OCI-M2 (cell line): ENCODE measurements around the gene CCK.

Source experiments
- DNase-seq: peaks from one replicate; lab custom pipeline; 2025; ENCODE audit not compliant: unreplicated experiment; lab: John Stamatoyannopoulos, UW

Gene CCK

DNA sequence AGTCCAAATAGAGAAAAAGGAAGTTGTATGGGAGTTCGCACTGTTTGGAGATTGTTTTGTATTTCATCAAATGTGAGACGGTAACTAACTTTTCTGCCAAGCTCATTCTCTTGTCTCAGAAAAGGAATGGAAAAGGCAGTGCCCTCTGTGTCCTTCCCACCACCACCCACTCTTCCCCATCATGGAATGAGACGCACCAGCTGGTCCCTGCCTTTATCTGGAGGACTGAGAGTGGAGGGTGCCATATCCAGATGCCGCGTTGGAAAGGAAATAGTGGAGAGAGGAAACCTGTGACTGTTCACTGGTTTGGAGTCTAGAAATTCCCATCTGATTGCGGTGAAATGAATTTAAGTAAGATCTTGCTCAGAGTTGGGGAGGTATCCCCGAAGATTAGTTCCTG lies 3.7 kb upstream of the CCK start:
- no peak for DNase-seq

- no peak for DNase-seq
These were observed 1.9 kb upstream of the CCK start for GRCh38 chr3:42267878-42268277.

- no peak for DNase-seq
These were observed 660 bp downstream of the CCK start for GRCh38 chr3:42265059-42265991.

GRCh38 chr3:42264399-42265058 lies 1.5 kb downstream of the CCK start:
- DNase-seq, result no peak

- DNase-seq, result no peak
These were observed 2.3 kb downstream of the CCK start for GRCh38 chr3:42263354-42264346.

DNA sequence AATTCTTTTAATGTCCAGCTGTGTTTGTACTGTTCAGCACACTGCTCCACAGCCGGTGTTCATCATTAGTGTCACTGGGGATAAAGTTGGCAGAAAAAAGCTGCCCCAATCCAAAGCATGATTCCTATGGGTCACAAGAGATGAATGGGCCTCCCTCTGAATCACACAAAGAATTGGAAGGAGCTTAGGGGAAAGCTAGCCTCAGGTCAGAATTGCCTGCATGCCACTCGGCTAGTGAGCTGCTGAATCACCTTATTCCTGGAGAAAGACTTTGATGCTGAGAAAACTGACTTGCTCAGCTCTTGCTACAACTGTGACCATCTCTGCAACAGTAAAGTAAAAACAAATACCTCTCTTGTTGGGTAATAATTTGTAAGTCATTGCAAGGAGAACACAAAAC lies 3.5 kb downstream of the CCK start:
- no peak for DNase-seq

GRCh38 chr3:42257007-42257406 lies 9.0 kb downstream of the CCK start:
- no peak for DNase-seq

GRCh38 chr3:42256135-42256819 lies 9.7 kb downstream of the CCK start:
- DNase-seq, result no peak

GRCh38 chr3:42254566-42254965 lies 11.4 kb downstream of the CCK start:
- no peak for DNase-seq

- no peak for DNase-seq
These were observed 15.2 kb downstream of the CCK start for GRCh38 chr3:42250761-42251160.

DNA sequence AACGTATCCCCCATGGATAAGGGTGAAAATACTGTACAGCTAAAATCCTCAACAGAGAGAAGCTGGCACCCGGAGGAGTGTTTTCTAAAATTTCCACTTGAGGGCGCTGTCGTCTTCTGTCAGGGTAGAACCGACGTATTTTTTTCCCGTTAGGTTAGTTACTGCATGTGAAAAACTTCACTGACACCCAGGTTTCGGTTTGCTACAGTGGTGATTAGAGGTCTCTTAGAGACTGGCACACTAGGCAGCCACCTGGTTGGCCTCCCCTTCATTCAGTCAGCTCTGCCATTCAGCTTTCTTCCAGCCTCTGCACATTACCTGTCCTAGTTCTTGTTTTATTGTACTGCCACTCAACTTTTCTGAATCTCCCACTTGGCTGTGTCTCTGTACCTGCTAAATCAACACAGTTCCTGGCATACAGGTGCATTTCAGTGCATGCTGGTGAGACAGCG lies 18.4 kb downstream of the CCK start:
- no peak for DNase-seq

DNA sequence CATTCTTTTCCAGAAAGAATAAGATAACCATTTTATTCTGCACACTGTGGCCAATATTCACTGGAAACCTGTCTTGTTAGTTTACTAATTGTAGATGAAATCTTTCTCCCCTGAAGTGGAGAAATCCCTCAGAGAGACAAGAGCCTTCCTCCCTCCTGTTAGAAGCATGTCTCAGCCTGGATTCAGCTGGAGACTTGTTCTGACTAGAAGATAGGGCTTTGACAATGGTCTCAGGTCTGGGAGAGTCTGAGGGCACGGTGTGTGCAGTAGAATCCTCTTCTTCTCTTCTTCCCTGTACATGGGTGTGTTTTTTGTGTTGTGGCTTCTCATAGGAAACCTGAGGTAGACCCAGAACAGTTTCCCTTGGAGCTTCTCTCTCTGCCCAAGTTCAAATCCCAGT lies 19.9 kb downstream of the CCK start:
- DNase-seq, result no peak

GRCh38 chr3:42236611-42237010 lies 29.4 kb downstream of the CCK start:
- no peak for DNase-seq

DNA sequence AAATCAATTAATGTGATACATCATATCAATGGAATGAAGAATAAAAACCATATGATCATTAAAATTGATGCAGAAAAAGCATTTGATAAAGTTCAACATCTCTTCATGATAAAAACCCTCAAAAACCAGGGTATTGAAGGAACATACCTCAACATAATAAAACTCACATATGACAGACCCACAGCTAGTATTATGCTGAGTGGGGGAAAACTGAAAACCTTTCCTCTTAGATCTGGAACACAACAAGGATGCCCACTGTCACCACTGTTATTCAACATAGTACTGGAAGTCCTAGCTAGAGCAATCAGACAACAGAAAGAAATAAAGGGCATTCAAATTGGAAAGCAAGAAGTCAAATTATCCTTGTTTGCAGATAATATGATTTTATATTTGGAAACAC lies 30.5 kb downstream of the CCK start:
- no peak for DNase-seq

GRCh38 chr3:42230860-42231259 lies 35.1 kb downstream of the CCK start:
- no peak for DNase-seq

DNA sequence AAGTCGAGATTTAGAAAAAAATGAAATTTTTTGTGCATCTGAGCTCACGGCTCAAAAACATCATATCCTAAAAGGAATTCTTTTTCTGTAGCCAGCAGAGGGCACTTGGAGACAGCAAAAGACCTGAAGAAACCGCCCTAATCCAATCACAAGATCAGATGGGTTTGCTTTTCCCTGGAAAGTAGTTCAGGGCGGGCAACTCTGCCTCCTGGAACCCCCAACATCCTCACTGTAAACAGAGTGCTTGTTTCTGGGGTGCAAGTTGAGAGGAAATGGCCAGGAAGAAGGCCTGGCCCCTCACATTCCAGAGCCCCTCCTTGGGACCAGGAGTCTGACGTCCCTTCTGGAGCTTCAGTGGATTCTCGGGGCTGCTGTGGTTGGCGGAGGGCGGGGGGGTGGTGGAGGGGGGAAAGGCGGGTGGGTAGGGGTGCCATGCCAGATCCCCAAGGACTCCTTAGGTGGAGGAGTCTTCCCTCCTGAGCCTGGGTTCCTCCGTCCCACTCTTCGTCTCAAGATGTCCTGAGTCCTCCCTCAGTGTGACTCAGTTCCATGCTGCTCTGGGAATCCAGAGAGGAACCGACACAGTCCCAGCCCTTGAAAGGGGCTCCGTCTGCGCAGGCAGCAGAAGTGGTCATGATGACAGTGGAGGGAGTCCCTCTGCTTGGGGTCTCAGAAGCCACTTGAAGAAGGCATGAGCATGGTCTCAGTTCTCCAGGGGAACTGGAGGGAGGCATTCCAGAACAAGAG lies 35.9 kb downstream of the CCK start:
- no peak for DNase-seq

DNA sequence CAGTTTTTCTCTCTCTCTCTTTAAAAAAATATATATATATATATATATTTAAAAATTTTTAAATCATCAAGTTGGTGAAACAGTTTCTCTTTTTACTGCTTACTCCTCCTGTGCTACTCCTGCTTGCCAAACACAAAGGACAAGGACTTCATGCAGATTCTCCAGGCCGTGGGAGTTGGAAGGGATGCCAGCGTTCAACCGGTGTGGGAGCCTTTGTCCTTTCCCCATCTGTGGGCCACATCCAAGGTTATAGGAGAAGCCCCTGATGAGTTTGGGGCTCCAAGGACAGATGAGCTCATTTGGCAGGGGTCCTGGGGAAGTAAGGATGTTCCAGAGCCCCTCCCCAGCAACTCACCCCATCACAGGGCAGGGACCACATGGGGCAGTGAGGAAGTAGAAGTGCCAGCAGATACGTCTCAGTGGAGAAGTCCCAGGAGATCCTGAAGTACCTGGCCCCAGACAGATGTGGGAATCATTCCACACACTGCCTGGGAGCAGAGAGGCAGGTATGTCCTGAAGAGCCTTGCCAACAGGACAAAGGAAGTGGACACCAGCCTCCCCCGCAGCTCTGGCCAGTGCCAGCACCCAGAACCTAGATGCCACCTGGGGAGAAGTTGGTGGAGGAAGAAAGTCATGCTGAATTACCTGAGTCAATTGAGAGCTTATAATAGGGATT lies 36.6 kb downstream of the CCK start:
- no peak for DNase-seq

DNA sequence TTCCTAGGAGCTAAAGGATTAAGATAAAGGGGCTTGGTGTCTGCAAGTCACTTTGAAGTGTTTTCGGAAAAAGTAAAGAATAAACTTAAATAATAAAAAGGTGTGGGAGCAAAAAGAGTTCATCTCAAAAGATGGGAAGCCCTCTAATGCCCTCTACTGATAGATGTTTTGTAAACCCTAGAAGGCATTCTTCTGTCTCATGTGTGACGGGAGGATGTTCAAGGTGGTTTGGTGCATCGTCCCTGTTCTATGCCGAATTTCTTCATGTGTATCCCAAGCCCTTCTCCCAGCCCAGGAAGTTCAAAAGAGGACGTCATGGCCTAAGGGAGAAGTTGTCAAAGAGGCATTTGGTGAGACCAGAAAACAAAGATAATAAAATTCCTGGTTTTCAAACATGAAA lies 37.2 kb downstream of the CCK start:
- DNase-seq, result no peak
